OCI-LY3 (cell line): ENCODE measurements around the gene ING4.

Experiments used
- EZH2phosphoT487 ChIP-seq: fragments of 200-600 bp; shearing (Covaris generic); IDR thresholded peaks from 2 replicates; pipeline ENCODE4 v1.6.1; 2018; ENCODE audit warnings: antibody characterized with exemption, mixed run types, low read depth
- TF ChIP-seq, protein P1 (sequence below): fragments of 200-600, 300-600 bp; sonication (generic); IDR thresholded peaks from 2 replicates; pipeline ENCODE4 v1.5.1; 2014; ENCODE audit warnings: antibody characterized with exemption, low read length, low read depth

DNA sequence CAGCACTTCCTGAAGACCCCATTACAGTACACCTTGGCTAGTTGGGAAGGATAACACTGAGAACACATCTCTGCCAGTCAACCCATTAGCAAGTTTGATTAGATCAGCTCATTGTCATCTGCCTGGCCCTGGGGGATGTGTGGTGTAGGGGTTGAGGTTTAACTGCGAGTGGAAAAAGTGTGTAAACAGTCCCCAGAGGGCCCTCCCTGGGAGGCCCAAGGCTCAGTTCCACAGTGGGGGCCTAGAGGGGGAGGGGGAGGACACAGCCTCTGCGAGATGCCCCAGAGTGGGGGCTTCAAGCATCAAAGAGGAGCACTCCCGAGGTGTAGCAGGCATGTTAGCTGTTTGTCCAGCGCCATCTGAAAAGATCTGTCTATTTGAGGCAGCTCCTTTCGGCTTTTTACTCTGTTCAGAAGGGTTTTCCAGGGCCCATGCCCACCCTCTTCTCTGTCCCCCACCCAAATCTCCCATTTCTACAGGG lies 27.5 kb downstream of the ING4 start:
- TF ChIP-seq, protein P1, sequence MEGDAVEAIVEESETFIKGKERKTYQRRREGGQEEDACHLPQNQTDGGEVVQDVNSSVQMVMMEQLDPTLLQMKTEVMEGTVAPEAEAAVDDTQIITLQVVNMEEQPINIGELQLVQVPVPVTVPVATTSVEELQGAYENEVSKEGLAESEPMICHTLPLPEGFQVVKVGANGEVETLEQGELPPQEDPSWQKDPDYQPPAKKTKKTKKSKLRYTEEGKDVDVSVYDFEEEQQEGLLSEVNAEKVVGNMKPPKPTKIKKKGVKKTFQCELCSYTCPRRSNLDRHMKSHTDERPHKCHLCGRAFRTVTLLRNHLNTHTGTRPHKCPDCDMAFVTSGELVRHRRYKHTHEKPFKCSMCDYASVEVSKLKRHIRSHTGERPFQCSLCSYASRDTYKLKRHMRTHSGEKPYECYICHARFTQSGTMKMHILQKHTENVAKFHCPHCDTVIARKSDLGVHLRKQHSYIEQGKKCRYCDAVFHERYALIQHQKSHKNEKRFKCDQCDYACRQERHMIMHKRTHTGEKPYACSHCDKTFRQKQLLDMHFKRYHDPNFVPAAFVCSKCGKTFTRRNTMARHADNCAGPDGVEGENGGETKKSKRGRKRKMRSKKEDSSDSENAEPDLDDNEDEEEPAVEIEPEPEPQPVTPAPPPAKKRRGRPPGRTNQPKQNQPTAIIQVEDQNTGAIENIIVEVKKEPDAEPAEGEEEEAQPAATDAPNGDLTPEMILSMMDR, result no peak
- TF ChIP-seq EZH2phosphoT487, result no peak
